Endothelial cell of umbilical vein (primary cell): ENCODE measurements around the gene ZNF106. TPM values are rescaled to one million over a fixed set of nuclear protein-coding genes. Genes with fewer than 3 reads are reported as not detected.

ENCODE experiments used
- BruUV-seq: library from RNA; stranded (reverse); fragments of 400-500 nt; replicated peaks from 2 replicates; lab custom pipeline; 2021; lab: Mats Ljungman, UMichigan
- CTCF ChIA-PET: fragments of 300-600, 350-600 bp; sonication (Branson Sonifier 250); formaldehyde crosslinking; loops from one replicate; lab custom pipeline; 2021; ENCODE audit warnings: antibody characterized with exemption, inconsistent platforms; lab: Charles Lee
- POLR2A ChIA-PET: fragments of 300-600, 350-600 bp; sonication (Branson Sonifier 250); formaldehyde crosslinking; loops from one replicate; lab custom pipeline; 2021; ENCODE audit warnings: antibody characterized with exemption, inconsistent platforms; lab: Charles Lee
- DNase-seq: peaks from one replicate; pipeline ENCODE4 v3.0.0-alpha.2; 2011; ENCODE audit warnings: low read depth, low spot score
- FAIRE-seq: peaks from 2 replicates; lab custom pipeline; 2011; peaks lifted over from hg19 to GRCh38; lab: Jason Lieb, UNC
- H2AFZ ChIP-seq: 2 replicates; pipeline ENCODE4 v1.6.0; 2012; ENCODE audit warnings: low read depth, low read length, control low read depth, inconsistent platforms
- H3K27ac ChIP-seq: 2 replicates; pipeline ENCODE4 v1.5.1; 2011; ENCODE audit warnings: low read depth, mild to moderate bottlenecking, control low read depth, low read length, moderate library complexity; ENCODE audit not compliant: insufficient read depth
- H3K27me3 ChIP-seq, 2 experiments: 2 replicates each; pipeline versions ENCODE4 v1.6.0 to v1.6.1; 2011; ENCODE audit warnings: low read length in 2 of 2, mixed read lengths in 1 of 2; ENCODE audit not compliant: control insufficient read depth in 2 of 2, insufficient read depth in 2 of 2
- H3K36me3 ChIP-seq, 2 experiments: 2 replicates in 1 of 2; 3 replicates in 1 of 2; pipeline ENCODE4 v1.5.1; 2011; ENCODE audit warnings: low read length in 2 of 2, mild to moderate bottlenecking in 1 of 2, moderate library complexity in 1 of 2; ENCODE audit not compliant: control insufficient read depth in 2 of 2, insufficient read depth in 2 of 2; ENCODE audit errors: extremely low read depth in 1 of 2
- H3K4me1 ChIP-seq: 3 replicates; pipeline ENCODE4 v1.5.1; 2011; ENCODE audit warnings: mild to moderate bottlenecking, low read length; ENCODE audit not compliant: control insufficient read depth, insufficient read depth; ENCODE audit errors: extremely low read depth
- H3K4me2 ChIP-seq: 2 replicates; pipeline ENCODE4 v1.6.1; 2011; ENCODE audit warnings: low read length, control low read depth, mixed read lengths; ENCODE audit not compliant: insufficient read depth
- H3K4me3 ChIP-seq, 3 experiments: fragments of 200-600 bp in 1 of 3; sonication (generic), shearing (Covaris generic) in 1 of 3; replicated peaks in 1 of 3; 2 replicates each; pipeline ENCODE4 v1.5.1; 2011 to 2016; ENCODE audit warnings: control low read depth in 3 of 3, low read length in 3 of 3, mild to moderate bottlenecking in 2 of 3, inconsistent platforms in 1 of 3, low read depth in 1 of 3, moderate library complexity in 1 of 3; ENCODE audit not compliant: insufficient read depth in 1 of 3
- H3K79me2 ChIP-seq: 2 replicates; pipeline ENCODE4 v1.6.0; 2012; ENCODE audit warnings: low read length, inconsistent platforms; ENCODE audit not compliant: control insufficient read depth, insufficient read depth
- H3K9ac ChIP-seq: replicated peaks from 2 replicates; pipeline ENCODE3; 2011; ENCODE audit warnings: low read length, control low read depth; ENCODE audit not compliant: insufficient read depth; ENCODE audit errors: extremely low read depth
- H3K9me1 ChIP-seq: replicated peaks from 3 replicates; pipeline ENCODE4 v1.6.0; 2011; ENCODE audit warnings: mild to moderate bottlenecking, low read length; ENCODE audit not compliant: control insufficient read depth, insufficient read depth; ENCODE audit errors: extremely low read depth
- H3K9me3 ChIP-seq: replicated peaks from 2 replicates; pipeline ENCODE4 v1.5.1; 2012; ENCODE audit warnings: low read length, inconsistent platforms; ENCODE audit not compliant: control insufficient read depth, insufficient read depth
- H4K20me1 ChIP-seq: replicated peaks from 2 replicates; pipeline ENCODE3; 2011; ENCODE audit warnings: mild to moderate bottlenecking, low read length; ENCODE audit not compliant: control insufficient read depth, insufficient read depth; ENCODE audit errors: extremely low read depth
- CTCF ChIP-seq, 2 donors: IDR thresholded peaks; 1 replicate in 1 of 2; 2 replicates in 1 of 2; pipeline ENCODE4 v1.5.1; 2011; ENCODE audit warnings: low read length in 2 of 2, mild to moderate bottlenecking in 2 of 2, moderate library complexity in 2 of 2, control low read depth in 1 of 2, inconsistent platforms in 1 of 2, low read depth in 1 of 2; ENCODE audit not compliant: insufficient read depth in 1 of 2; ENCODE audit errors: extremely low read depth in 1 of 2
- EZH2 ChIP-seq: IDR thresholded peaks from 2 replicates; pipeline ENCODE4 v1.6.1; 2012; ENCODE audit warnings: borderline replicate concordance, low read depth, mild to moderate bottlenecking, moderate library complexity, low read length, inconsistent platforms; ENCODE audit not compliant: severe bottlenecking
- FOS ChIP-seq: IDR thresholded peaks from 2 replicates; pipeline ENCODE4 v1.6.1; 2011; ENCODE audit warnings: mild to moderate bottlenecking, low read length, moderate library complexity, borderline replicate concordance; ENCODE audit not compliant: insufficient read depth
- GATA2 ChIP-seq: IDR thresholded peaks from 2 replicates; pipeline ENCODE4 v1.7.0; 2011; ENCODE audit warnings: low read depth, mild to moderate bottlenecking, moderate library complexity, mixed read lengths, low read length; ENCODE audit not compliant: insufficient read length, insufficient read depth
- JUN ChIP-seq: IDR thresholded peaks from 2 replicates; pipeline ENCODE4 v1.6.1; 2011; ENCODE audit warnings: borderline replicate concordance, low read depth; ENCODE audit not compliant: insufficient read length, insufficient read depth
- MYC ChIP-seq: IDR thresholded peaks from one replicate; pipeline ENCODE4 v1.6.1; 2011; ENCODE audit warnings: mild to moderate bottlenecking, low read depth, low read length
- POLR2A ChIP-seq: IDR thresholded peaks from 2 replicates; pipeline ENCODE4 v1.6.1; 2012; ENCODE audit warnings: low read depth, mild to moderate bottlenecking, control low read depth, low read length
- POLR2AphosphoS5 ChIP-seq: IDR thresholded peaks from 2 replicates; pipeline ENCODE4 v1.6.1; 2012; ENCODE audit warnings: low read depth, mild to moderate bottlenecking, control low read depth, low read length, moderate library complexity; ENCODE audit not compliant: insufficient read depth
- dilution Hi-C: fragments of 300-500 bp; cut with MboI; formaldehyde crosslinking; loops from one replicate; pipeline ENCODE4 v1.15.0; 2019; ENCODE audit warnings: low sequenced_read_pairs; ENCODE audit not compliant: extremely low pct_ligation_motif_present
- intact Hi-C: fragments of 100-400 bp; cut with micrococcal nuclease; formaldehyde crosslinking; loops from one replicate; pipeline ENCODE4 v1.10.0; 2022
- polyA plus RNA-seq, 4 experiments: library from polyadenylated mRNA; depleted of rRNA in 3 of 4; stranded (reverse) in 3 of 4; unstranded in 1 of 4; fragments of >200 nt; gene quantifications; 2 replicates each; pipeline versions ENCODE4 v1.2.1 to v1.2.3, GENCODE V29; 2011 to 2012; ENCODE audit warnings: missing spikeins in 1 of 4
- total RNA-seq: library from RNA; stranded (reverse); gene quantifications from 2 replicates; pipeline ENCODE4 v1.2.3, GENCODE V29; 2021
- TF ChIP-seq, protein P1 (sequence below): IDR thresholded peaks from 2 replicates; pipeline ENCODE4 v1.6.1; 2011; ENCODE audit not compliant: insufficient read depth, insufficient read length

The ZNF106 gene
- total and polyA plus RNA-seq, 2 donors (not counting 3 experiments of a cell fraction or from before 2014, with no cell fraction given), result 18.9 to 53.5 TPM

GRCh38 chr15:42363942-42364341, 127.0 kb downstream of the ZNF106 start:
- Histone ChIP-seq H3K4me2 (no peak overlapping the region), H3K27me3 (peaks cover 0 to 3% of the 10 kb centered on the region in 2 experiments), H3K9ac (no peak overlapping the region), H4K20me1 (no peaks in the 10 kb centered on the region), H3K9me3 (no peaks in the 10 kb centered on the region), H3K79me2 (no peaks in the 10 kb centered on the region), H3K36me3 (no peaks in the 10 kb centered on the region), H3K4me3 (no peak overlapping the region), H3K4me1 (no peaks in the 10 kb centered on the region), H2AFZ (no peak overlapping the region), H3K27ac (no peak overlapping the region), H3K9me1 (no peaks in the 10 kb centered on the region)
- POLR2A ChIA-PET, result no interaction called here
- BruUV-seq, result no TSS peak
- TF ChIP-seq, protein P1, sequence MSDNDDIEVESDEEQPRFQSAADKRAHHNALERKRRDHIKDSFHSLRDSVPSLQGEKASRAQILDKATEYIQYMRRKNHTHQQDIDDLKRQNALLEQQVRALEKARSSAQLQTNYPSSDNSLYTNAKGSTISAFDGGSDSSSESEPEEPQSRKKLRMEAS, result no peak
- TF ChIP-seq EZH2 (no peak), JUN (no peak), POLR2A (no peak), MYC (no peak), FOS (no peak), CTCF (IDR thresholded peaks at IDR 0.05; ENCODE audit: extremely low read depth in 1 of 2, insufficient read depth in 1 of 2, low read depth in 1 of 2, low read length in 2 of 2) (no peak), POLR2AphosphoS5 (no peak), GATA2 (no peak)
- intact Hi-C loops (no loop called here), dilution Hi-C loops (no loop called here)
- FAIRE-seq (peak; percentile 24), DNase-seq (no peak)
- CTCF ChIA-PET, result interaction anchor here (0.7 to 2.1 kb wide), 2 partner anchors 13 to 21 kb away, joined by 4 to 6 read pairs; no protein-coding TSS in a partner anchor
